ENCODE results near the gene SREBF1.
"Not testable (repeated sequence)": the region's sequence is repeated elsewhere in the genome, so short reads cannot be mapped to it uniquely, and the experiment has no call there.

Gene SREBF1

DNA sequence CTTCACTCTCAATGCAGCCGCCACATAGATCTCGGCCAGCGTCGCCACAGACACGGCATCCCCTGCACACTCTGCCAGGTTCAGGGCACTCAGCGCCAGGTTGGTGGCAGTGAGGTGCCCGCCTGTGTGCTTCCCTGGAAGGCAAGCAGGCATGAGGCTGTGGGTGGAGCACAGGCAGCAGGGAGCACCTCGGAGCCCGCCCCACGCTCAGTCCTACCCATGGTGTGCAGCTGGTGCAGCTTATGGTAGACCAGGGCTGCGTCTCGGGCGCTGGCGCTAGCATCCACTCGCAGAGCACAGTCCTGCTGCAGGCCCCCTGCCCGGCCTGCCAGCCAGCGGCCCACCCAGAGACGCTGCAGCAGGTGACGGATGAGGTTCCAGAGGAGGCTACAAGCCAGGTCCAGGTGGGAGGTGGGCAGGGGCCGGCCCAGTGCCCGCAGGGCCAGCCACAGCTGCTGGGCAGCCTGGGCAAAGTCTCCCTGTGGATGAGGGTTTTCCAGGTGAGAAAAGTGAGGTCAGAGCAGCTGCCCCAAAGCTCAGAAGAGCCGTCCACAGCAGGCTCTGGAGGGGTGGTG, 20.5 kb downstream of the SREBF1 start:
- in situ Hi-C loops (cut with HindIII; ENCODE audit: low pct_ligation_motif_present, low pct_unique_long_range_greater_than_20kb, low sequenced_read_pairs): no loop called here

DNA sequence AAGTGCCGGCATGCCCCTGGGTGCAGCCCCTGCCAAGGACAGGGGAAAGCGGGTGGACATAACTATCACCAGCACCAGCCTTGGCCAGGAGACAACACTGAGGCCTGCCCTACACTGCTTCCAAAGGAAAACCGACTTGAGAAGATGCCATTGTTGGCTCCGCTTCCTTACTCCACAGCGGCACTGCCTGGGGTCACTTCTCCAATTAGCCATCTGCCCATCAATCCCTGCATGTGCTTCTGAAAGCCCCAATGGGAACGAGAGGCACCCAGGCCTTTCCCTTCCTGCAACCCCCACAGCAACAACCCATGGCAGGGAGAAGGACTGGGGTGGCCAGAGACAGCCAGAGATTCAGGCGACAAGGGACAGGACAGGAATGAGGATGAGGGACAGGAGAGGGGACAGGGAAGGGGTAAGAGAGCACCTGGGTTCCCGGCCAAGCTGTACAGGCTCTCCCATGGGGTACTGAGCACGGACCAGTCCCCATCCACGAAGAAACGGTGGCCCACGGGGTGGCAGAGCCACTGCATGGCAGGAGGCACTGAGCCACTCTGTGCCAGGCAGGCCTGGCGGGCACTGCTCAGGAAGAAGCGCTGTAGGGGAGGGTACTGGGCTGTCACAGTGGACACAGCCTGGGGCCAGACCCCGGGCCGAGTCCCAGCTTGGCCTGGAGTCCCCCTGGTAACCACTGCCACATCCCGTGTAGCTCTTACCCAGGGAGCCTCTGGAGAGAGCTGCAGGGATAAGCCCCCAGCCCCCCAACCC, 21.2 kb downstream of the SREBF1 start:
- in situ Hi-C loops (cut with HindIII; ENCODE audit: low pct_ligation_motif_present, low pct_unique_long_range_greater_than_20kb, low sequenced_read_pairs): no loop called here

More for the DNA sequence above, 20.5 kb downstream of the SREBF1 start:
- DNase-seq: no peak

DNA sequence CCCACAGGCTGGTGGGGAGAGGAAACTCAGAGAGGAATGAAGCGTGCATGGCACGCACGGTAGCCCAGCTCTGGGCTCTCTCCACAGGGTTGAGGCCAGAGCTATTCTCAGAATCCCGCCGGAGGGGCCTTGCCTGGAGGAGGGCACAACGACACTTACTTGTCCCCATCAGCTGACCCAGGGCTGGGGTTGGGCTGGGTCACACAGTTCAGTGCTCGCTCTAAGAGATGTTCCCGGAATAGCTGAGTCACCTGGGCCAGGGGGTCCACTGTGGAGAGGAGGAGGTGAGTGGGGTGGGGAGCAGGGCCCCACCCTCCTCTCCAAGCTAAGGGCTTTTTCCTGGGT, 21.8 kb downstream of the SREBF1 start:
- no peak for DNase-seq
- in situ Hi-C loops (cut with HindIII; ENCODE audit: low pct_ligation_motif_present, low pct_unique_long_range_greater_than_20kb, low sequenced_read_pairs): no loop called here

More for the DNA sequence above, 21.2 kb downstream of the SREBF1 start:
- no peak for DNase-seq

DNA sequence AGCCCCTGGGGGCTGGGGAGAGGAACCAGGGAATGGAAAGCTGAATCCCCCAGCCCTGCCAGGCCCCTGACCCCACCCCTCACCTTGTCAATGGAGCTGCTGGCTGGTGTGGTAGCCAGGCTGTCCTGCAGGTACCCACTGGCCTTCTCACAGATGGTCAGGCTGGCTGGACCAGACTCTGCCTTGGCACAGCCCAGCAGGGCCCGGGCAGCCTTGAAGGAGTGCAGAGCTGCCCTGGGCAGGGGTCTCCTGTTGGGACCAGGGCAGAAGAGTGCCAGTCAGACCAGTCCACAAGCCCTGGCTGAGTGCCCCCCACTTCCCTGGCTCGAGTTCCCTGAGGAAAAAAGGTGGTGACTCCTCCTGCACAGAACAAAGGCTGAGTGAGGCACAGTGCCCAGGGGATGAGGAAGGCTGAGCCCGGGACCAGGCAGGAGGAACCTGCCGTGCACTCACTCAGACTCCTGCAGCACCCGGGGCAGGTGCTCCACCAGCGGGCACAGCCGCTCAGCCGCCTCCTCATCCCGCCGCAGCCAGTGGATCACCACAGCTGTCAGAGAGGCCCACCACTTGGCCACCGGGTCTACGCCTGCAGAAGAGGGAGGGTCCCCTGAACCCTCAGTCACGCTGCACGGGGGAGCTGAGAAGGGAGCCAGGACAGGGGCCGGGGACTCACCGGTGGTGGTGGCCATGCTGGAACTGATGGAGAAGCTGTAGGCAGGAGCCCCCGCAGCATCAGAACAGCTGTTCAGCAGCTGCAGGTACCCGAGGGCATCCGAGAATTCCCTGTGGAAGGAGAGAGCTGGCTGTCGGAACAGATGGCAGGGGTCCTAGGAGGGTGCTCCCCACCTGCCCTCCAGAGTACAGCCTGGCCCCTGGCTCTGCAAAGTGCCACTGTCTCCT, 22.4 kb downstream of the SREBF1 start:
- in situ Hi-C loops (cut with HindIII; ENCODE audit: low pct_ligation_motif_present, low pct_unique_long_range_greater_than_20kb, low sequenced_read_pairs): no loop called here
- DNase-seq: no peak

DNA sequence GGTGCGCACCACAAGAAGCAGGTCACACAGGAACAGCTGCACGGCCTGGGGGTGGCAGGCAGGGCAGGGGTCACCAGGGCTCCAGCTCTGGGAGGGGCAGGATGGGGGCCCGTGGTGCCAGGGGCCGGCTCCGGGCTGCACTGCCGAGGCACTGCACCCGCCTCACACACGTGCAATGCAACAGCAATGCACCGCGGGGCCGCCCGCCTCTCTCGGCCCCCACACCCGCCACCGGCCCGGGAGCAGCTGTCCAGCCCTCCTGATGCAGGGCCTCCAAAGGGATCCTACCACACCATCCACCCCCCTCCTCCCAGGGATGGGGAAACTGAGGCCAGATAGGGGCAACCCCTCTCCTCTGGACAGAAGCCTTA, 23.1 kb downstream of the SREBF1 start:
- DNase-seq: no peak
- in situ Hi-C loops (cut with HindIII; ENCODE audit: low pct_ligation_motif_present, low pct_unique_long_range_greater_than_20kb, low sequenced_read_pairs): no loop called here

DNA sequence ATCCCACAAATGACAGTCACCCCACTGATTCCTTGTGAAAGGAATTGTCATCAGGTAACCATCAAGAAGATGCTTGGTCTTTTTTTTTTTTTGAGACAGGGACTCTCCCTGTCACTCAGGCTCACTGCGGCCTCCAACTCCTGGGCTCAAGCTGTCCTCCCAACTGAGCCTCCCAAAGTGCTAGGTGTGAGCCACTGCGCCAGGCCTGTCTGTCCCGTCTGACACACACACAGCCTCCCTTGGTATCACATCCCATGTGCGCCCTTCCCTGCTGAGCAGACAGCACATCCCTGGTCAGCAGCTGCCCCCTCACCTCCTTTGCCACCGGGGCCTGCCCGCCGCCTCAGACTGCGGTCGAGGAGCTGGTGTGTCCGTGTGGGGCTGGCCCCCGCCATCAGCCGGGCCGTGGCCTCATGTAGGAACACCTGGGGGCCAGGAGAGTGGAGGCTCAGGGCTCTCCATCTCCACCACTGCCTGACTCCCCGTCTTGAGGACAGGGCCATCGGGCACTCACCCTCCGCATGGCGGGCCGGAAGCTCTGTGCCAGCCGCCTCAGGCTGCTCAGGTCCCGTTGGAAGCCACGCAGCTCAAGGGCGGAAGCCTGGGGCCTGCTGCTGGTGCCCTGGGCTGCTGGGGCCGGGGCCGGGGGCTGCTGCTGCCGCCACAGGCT, 23.6 kb downstream of the SREBF1 start:
- DNase-seq: no peak
- in situ Hi-C loops (cut with HindIII; ENCODE audit: low pct_ligation_motif_present, low pct_unique_long_range_greater_than_20kb, low sequenced_read_pairs): no loop called here

DNA sequence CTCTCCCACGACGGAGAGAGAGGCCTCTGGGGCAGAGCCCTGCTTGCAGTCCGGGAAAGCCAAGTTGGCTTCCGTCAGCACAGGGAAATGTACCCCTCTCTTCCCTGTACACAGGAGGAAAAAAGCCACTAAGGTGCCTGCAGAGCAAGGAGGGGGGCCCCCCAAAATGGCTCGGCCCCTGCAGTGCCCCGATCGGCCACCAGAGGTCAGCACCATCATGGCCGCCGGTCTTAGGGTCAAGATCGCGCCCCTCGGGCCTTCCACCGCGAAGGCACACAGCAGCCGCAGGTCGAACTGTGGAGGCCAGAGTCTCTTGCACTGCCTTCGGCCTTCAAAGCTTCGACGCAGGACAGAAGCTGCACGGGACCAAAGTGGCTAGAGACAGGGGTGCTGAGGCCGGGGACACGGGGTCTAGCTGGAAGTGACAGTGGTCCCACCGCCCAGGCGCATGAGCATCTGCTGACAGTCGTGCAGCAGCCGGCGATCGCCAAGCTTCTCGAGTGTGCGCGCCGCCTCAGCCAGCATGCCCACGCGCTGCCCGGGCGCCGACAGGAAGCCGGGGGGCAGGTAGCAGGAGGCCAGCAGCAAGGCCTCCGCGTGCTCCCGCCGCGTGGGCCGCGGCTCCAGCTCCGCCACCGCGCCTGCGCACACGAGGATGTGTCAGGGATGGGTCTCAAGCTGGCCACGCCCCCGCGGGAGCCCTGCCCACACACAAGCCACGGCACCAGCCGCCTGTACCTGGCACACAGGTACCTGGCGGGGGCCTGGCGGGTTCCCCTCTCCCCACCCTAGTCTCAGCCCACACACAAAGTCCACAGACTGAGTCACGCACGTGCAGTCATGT, 24.4 kb downstream of the SREBF1 start:
- in situ Hi-C loops (cut with HindIII; ENCODE audit: low pct_ligation_motif_present, low pct_unique_long_range_greater_than_20kb, low sequenced_read_pairs): no loop called here
- DNase-seq: peak; percentile 59

DNA sequence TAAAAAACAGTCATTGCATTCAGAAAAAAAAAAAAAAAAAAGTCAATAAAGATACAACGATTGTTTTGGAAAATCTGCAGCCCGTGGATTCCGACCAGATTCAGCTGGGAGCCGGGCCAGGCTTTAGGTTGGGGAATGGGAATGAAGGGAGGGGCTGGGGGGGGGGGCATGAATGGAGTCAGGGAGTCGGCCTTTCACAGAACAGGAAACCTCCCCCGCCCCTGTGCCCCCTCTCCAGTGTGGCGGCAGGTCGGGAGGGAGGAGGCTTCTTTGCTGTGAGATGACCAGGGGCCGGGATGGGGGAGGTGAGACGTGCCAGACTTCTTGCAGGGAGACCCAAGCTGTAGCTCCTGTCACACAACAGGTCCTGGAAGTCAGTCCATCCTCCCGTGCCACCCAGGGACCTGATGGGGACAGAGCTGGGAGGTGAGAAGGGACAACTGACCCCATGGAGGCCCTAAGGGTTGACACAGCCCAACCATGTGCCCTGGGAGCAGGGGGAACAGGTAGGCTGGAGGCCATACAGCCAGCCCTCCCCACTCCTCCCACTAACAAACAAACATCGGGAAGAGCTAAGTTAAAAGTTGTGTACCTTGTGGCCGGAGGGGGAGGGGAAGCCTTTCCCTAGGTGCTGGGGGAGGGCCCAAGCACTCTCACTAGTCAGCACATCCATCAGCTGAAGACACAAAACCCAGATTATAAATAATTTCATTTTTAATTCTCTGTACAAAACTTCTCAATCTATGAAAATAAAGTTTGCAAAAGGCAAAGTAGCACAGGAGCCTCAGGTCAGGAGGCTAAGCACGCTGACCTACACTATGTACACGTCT, 25.2 kb downstream of the SREBF1 start:
- in situ Hi-C loops (cut with HindIII; ENCODE audit: low pct_ligation_motif_present, low pct_unique_long_range_greater_than_20kb, low sequenced_read_pairs): no loop called here
- no peak for DNase-seq

DNA sequence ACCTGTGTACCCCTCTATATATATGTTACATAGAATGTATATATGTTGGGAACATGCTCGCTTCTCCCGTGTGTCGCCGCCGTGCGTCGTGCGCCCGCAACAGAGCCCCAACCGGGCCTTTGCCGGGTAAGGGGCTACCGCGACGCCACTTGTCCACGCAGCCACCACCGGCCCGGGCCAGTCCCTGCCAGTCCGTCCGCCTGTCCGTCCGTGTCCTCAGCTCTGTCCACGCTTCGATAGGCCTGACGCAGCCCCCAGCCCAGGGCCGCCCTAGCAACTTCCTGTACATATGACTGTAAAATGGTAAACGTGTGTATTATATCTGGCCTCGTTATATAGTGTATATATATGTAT, 25.9 kb downstream of the SREBF1 start:
- no peak for DNase-seq
- in situ Hi-C loops (cut with HindIII; ENCODE audit: low pct_ligation_motif_present, low pct_unique_long_range_greater_than_20kb, low sequenced_read_pairs): no loop called here

DNA sequence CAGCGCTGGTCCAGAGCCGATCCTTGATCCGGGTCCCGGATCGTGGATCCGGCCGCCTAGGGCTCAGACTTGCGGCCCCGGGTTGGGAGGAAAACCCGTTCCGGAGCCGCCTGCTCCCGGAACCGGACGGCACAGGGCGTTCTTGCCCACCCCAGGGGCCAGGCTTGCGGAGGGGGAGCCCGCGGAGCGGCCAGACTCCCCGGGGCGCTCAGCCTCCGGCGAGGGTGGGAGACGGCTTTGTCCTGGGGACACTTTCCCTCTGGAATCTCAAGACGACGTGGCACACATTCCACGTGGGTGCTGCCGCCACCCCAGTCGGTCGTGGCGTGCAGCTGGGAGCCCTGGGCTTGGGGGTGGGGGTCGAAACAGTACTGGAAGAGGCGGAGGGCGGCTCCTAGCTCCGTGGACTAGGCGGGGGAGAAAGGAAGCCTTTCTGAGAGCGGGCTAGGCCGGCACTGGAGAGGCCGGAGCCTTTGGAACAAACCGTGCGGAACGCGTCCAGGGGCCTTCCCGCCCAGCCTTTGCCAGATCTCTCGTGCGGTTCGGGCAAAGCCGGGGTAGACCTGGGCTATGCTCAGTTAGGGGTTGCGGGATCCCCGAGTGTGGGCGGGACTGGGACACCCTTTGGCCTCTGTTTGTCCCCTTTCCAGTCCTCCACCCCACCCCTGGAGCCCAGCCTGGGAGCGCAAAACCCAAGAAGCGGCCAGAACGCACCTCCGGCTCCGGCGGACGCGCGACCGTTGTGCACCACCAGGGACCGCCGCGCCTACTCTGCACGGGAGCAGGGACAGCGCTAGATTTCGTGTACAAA, 26.5 kb downstream of the SREBF1 start:
- no peak for DNase-seq
- in situ Hi-C loops (cut with HindIII; ENCODE audit: low pct_ligation_motif_present, low pct_unique_long_range_greater_than_20kb, low sequenced_read_pairs): no loop called here

DNA sequence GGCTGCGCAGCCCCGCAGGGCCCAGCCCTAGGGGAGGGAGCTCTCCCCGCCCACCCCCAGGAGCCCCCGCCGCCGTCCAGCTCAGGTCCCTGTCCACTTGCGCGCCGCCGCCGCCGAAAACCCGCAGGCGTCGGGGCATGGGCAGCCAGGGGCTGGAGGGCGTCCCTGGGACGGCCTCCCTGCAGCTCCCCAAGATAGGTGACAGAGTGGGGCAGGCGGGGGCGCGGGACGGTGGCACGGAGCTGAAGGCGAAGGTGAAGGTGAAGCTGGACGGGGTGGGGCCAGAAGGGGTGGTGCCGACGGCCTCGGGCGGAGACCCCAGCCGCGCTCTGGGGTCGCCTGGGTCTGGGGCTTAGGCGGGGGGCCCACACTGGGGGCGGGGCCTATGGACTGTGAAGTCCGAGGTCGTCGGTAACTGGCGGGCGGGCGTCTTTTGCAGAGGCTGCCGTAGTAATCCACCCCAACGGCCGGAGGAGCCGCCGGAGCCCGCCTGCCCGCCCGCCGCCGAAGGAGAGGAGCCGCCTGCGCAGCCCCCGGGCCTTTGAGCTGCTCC, 27.2 kb downstream of the SREBF1 start:
- no peak for DNase-seq
- in situ Hi-C loops (cut with HindIII; ENCODE audit: low pct_ligation_motif_present, low pct_unique_long_range_greater_than_20kb, low sequenced_read_pairs): no loop called here

DNA sequence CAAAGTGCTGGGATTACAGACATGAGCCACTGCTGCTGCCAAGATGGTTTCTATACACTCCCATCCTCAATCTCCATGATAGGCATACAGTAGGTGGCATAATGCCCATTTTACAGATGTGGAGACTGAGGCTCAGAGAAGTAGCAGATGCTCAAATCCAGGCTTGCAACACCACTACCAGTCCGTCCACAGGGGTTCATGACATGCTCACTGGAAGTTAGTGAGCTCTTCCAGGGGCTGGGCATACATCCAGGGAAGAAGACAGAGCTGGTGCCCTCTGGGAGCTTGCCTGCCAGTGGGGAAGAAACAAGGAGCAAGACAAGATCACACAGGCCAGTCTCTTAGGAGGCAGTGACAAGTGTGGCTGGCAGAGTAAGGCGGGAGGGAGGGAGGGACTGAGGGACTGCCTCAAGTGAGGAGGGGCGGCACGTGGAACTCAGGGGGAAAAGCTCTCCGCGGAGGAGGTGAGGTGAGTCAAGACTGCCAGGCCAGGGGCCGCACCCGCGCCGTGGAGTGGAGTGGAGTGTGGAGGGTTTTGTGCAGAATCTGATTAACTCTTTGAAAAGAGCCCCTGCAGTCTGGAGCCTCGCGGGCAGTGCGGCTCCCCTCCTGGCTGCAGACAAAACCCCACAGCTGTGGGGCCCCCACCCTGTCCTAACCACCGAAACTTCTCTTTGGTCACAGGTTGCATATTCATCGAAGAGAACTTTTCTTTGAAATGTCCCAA, 27.9 kb downstream of the SREBF1 start:
- no peak for DNase-seq
- in situ Hi-C loops (cut with HindIII; ENCODE audit: low pct_ligation_motif_present, low pct_unique_long_range_greater_than_20kb, low sequenced_read_pairs): no loop called here

DNA sequence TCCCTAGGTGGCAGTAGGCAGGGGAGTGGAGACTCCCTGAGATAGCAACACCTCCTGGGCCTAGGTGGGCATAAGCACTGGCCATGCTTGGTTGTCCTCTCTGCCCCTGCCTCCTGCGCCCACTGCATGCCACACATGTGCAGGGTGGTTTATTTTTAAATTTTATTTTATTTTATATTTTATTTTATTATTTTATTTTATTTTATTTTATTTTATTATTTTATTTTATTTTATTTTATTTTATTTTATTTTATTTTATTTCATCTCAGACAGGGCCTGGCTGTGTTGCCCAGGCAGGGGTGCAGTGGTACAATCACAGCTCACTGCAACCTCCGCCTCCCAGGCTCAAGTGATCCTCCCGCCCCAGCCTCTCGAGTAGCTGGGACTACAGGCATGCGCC, 28.6 kb downstream of the SREBF1 start:
- DNase-seq; in situ Hi-C loops (cut with HindIII; ENCODE audit: low pct_ligation_motif_present, low pct_unique_long_range_greater_than_20kb, low sequenced_read_pairs): not testable (repeated sequence)

DNA sequence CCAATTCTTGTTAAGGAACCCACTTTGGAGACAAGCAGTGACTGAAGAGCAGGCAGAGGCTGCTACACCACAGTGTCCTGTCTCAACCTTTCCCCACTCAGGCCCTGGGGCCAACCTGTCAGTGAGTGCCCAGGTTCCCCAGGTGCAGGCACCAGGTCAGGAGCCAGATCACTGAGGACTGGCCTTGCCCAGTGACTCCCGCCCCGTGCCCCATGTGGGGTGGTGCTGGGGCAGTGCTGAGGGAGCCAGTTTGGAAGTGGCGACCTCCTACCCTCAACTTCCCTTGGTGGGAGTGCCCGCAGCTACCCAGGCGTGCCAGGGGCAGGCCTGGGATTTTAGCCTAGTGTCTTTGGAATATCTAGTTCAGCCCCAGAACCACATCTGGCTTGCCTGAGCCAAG, 29.3 kb downstream of the SREBF1 start:
- in situ Hi-C loops (cut with HindIII; ENCODE audit: low pct_ligation_motif_present, low pct_unique_long_range_greater_than_20kb, low sequenced_read_pairs): no loop called here

DNA sequence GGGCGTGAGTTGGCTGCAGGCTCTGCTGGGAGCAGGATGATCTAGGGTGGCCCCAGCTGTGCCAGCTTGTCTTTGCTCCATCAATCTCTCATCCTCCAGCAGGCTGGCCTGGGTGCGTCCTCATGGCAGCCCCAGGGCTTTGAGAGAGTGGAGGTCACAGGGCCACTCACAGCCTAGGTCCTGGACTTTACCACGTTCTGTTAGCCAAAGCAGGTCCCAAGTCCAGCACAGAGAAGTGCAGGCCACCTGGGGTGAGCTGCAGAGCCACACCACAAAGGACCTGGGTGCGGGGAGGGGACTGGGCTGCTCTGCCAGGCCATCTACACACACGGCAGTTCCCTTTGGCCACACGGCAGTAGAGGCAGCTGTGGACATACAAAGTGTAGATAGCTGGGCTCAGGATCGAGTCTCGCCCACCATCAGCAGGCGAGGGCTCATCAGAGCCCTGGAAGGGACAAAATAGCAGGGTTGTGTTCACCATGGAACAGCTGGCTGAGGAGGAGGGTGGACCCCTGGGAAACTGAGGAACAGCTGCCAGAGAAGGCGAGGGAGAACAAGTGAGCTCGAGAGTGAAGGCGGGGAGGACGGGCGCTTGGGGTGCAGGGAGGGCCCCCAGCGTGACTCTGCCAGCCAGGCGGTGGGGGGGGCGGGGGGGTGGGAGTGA, 30.0 kb downstream of the SREBF1 start:
- DNase-seq: no peak
- in situ Hi-C loops (cut with HindIII; ENCODE audit: low pct_ligation_motif_present, low pct_unique_long_range_greater_than_20kb, low sequenced_read_pairs): no loop called here

More for the DNA sequence above, 29.3 kb downstream of the SREBF1 start:
- DNase-seq: no peak
